Activated CD8-positive, alpha-beta T cell treated with anti-CD3 and anti-CD28 coated beads for 36 hours (primary cell): ENCODE results near the gene SPRY4. TPM values are rescaled to one million over a fixed set of nuclear protein-coding genes. Genes with fewer than 3 reads are reported as not detected.

Experiments
- ATAC-seq: fragments of 200-7000 bp; cut with Tn5 transposase; one replicate; pipeline ENCODE4 v1.10.0; 2021; ENCODE audit warnings: mild to moderate bottlenecking, moderate library complexity
- CTCF ChIA-PET: fragments of 350-600 bp; sonication (Branson Sonifier 250); formaldehyde crosslinking; loops from one replicate; lab custom pipeline; 2021; ENCODE audit warnings: antibody characterized with exemption; lab: Charles Lee
- POLR2A ChIA-PET: fragments of 350-600 bp; sonication (Branson Sonifier 250); formaldehyde crosslinking; loops from one replicate; lab custom pipeline; 2021; ENCODE audit warnings: antibody characterized with exemption; lab: Charles Lee
- DNase-seq: peaks from one replicate; pipeline ENCODE4 v3.0.0-alpha.2; 2020
- H3K27ac Mint-ChIP-seq: one replicate; pipeline ENCODE4 v1.8.0; 2021; ENCODE audit warnings: mild to moderate bottlenecking, mixed read lengths
- H3K27me3 Mint-ChIP-seq: one replicate; pipeline ENCODE4 v1.8.0; 2021; ENCODE audit warnings: mixed read lengths
- H3K36me3 Mint-ChIP-seq: one replicate; pipeline ENCODE4 v1.8.0; 2021; ENCODE audit warnings: low read depth, mixed read lengths
- H3K4me1 Mint-ChIP-seq: one replicate; pipeline ENCODE4 v1.8.0; 2021; ENCODE audit warnings: low read depth, mixed read lengths
- H3K4me3 Mint-ChIP-seq: one replicate; pipeline ENCODE4 v1.8.0; 2021; ENCODE audit warnings: mild to moderate bottlenecking, moderate library complexity, mixed read lengths
- H3K9me3 Mint-ChIP-seq: one replicate; pipeline ENCODE4 v1.8.0; 2021; ENCODE audit warnings: mixed read lengths
- intact Hi-C: fragments of 100-400 bp; cut with micrococcal nuclease; formaldehyde crosslinking; loops from one replicate; pipeline ENCODE4 v1.10.0; 2022
- total RNA-seq, 2 experiments: library from RNA; stranded (reverse); gene quantifications; one replicate each; pipeline ENCODE4 v1.2.3, GENCODE V29; 2021
- TF ChIP-seq, protein P1 (sequence below): fragments of 200-600 bp; IDR thresholded peaks from one replicate; pipeline ENCODE4 v1.8.0; 2022; ENCODE audit warnings: antibody characterized with exemption, mild to moderate bottlenecking

Gene SPRY4
- total RNA-seq, 2 experiments from 2014 or later, result 0.90 to 1.0 TPM

DNA sequence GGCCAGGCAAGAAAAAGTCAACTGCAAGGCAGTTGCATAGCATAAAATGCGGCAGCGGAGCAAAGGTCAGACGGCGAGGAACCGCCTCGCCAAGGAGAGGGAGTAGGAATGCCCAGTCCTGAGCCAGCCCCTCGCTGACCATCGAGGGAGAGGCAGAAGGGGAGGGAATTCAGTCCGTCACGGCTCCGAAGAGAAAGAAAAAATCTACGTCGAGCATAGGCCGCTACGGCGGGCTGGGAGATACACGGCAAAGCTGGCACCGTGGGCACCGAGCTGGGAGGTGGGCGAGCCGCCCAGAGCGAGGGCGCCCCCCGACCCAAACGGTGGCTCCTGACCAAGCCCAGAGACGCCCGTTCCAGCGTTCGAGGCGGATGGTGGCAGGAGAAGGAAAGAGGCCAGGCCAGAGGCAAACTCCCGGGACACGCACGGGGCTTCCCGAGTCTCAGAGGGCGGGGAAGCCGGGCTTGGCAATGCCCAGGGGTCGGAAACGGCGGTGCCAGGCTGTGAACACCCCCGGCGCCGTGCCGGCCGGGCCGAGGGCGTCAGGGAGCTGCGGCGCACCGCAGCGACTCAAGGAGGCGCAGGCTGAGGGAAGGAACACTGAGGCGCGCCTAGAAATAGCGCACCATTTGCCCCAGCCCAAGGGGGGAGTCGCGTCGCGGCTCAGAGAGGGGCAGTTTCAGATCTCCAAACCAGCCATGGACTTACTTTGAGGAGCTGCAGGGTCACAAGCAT is 518 bp downstream of the SPRY4 start:
- Mint-ChIP-seq H3K4me3 (peak overlapping the region; percentile 78), H3K4me1 (peaks cover 34% of the 10 kb centered on the region), H3K36me3 (no peaks in the 10 kb centered on the region), H3K9me3 (no peaks in the 10 kb centered on the region), H3K27me3 (peaks cover 64% of the 10 kb centered on the region), H3K27ac (no peak overlapping the region)
- ChIA-PET POLR2A (interaction anchor here (1.0 kb wide), 1 partner anchor 33 kb away, joined by 3 read pairs; no protein-coding TSS in a partner anchor), CTCF (interaction anchor here (0.8 to 2.5 kb wide), 8 partner anchors 9 to 182 kb away, joined by 3 to 11 read pairs (median 4); no protein-coding TSS in a partner anchor)
- TF ChIP-seq, protein P1, sequence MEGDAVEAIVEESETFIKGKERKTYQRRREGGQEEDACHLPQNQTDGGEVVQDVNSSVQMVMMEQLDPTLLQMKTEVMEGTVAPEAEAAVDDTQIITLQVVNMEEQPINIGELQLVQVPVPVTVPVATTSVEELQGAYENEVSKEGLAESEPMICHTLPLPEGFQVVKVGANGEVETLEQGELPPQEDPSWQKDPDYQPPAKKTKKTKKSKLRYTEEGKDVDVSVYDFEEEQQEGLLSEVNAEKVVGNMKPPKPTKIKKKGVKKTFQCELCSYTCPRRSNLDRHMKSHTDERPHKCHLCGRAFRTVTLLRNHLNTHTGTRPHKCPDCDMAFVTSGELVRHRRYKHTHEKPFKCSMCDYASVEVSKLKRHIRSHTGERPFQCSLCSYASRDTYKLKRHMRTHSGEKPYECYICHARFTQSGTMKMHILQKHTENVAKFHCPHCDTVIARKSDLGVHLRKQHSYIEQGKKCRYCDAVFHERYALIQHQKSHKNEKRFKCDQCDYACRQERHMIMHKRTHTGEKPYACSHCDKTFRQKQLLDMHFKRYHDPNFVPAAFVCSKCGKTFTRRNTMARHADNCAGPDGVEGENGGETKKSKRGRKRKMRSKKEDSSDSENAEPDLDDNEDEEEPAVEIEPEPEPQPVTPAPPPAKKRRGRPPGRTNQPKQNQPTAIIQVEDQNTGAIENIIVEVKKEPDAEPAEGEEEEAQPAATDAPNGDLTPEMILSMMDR, result peak; percentile 33
- intact Hi-C loops, result no loop called here
- DNase-seq (no peak), ATAC-seq (peak; percentile 59)

DNA sequence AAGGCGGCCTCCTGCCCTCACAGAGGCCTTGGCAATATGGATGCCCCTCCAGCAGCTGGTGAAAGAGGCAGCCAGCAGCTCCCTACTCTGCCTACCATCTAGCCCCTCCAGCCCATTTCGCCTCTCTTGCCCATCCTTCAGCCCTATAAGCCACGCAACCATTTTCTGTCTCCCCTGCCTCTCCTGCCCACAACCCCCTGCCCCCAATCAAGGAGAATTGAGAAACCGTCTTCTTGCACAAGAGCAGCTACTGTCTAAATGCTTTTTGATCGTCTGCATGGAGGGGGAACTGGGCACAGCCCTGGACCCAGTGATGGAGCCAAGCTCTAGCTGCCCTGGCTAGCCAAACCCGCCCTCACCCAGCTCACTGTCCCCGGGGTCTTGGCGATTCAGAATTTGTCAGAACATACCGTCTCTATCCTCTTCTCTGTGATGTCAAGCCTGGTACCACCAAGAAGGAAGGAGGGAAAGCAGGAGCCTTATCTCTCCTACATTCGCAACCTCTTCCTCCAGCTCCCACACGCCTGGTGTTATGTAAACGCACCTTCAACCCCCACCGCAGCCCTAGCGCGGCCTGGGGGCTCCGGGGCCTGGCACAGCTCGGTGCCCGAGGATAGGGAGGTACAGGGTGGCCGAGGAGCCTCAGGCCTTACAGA is 1.2 kb downstream of the SPRY4 start:
- intact Hi-C loops, result no loop called here
- Mint-ChIP-seq H3K9me3 (no peaks in the 10 kb centered on the region), H3K27me3 (peaks cover 59% of the 10 kb centered on the region), H3K36me3 (no peaks in the 10 kb centered on the region), H3K4me3 (peak overlapping the region; percentile 78), H3K27ac (no peak overlapping the region), H3K4me1 (peaks cover 39% of the 10 kb centered on the region)
- TF ChIP-seq, protein P1, result no peak
- CTCF ChIA-PET, result interaction anchor here (0.6 to 2.5 kb wide), 6 partner anchors 10 to 321 kb away, joined by 3 to 11 read pairs (median 3); no protein-coding TSS in a partner anchor
- DNase-seq (no peak), ATAC-seq (no peak)
- POLR2A ChIA-PET, result no interaction called here

DNA sequence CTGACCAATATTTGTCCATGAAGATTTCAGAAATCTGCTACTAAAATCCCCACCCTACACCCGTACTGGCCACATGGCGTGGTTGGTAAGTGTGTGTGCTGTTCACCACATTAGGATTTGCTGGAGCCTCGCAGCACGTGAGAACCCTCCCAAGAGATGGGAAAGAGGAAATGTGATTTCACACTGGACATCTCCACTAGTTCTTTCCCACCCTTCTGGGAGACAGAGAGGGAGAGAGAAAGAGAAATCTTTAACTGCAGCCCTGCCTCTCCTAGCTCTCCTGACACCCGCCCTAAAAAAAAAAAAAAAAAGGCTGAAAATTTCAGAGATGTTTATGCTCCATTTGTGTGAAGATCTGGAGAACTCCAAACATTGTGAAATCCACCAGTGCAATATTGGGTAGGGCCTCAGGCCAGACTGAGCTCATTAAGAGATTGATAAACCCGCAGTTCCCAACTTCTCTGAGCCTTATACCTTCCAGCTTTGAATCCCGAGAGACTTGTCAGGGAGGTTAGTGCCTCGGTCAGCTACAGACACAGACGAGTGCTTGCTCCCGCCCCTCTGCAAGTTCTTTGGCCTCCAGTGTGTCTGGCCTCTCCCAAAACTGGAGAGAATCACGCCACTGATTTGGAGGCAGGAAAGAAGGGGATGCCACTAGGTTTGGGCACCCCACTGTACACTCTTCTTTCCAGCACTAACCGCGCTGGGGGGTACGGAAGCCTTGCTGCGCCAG is 1.9 kb downstream of the SPRY4 start:
- Mint-ChIP-seq H3K4me1 (peaks cover 39% of the 10 kb centered on the region), H3K27ac (no peak overlapping the region), H3K36me3 (no peaks in the 10 kb centered on the region), H3K4me3 (no peak overlapping the region), H3K9me3 (no peaks in the 10 kb centered on the region), H3K27me3 (peaks cover 56% of the 10 kb centered on the region)
- CTCF ChIA-PET, result interaction anchor here (0.6 to 2.5 kb wide), 5 partner anchors 11 to 836 kb away, joined by 3 to 11 read pairs (median 3); no protein-coding TSS in a partner anchor
- TF ChIP-seq, protein P1, result no peak
- DNase-seq (no peak), ATAC-seq (no peak)
- POLR2A ChIA-PET, result no interaction called here
- intact Hi-C loops, result no loop called here

DNA sequence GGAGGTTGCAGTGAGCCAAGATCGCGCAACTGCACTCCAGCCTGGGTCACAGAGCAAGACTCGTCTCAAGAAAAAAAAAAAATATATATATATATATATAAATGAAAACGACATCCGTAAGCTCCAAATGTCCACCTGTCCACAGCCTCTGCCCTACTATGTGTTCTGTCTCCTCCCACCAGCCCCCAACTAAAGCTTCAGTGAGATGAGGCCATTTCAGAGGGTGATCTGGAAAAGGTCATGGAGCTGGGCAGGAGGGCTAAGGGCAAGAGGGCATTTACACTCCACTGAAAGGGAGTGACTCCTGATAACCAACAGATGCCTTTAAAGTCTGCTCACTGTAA is 2.4 kb downstream of the SPRY4 start:
- TF ChIP-seq, protein P1, result no peak
- no peak for DNase-seq
- no peaks in the 10 kb centered on the region for H3K9me3 Mint-ChIP-seq
- CTCF ChIA-PET, result interaction anchor here (0.6 to 2.5 kb wide), 3 partner anchors 11 to 837 kb away, joined by 3 to 11 read pairs (median 3); no protein-coding TSS in a partner anchor
- no peak for ATAC-seq
- intact Hi-C loops, result no loop called here
- H3K36me3 Mint-ChIP-seq, result no peaks in the 10 kb centered on the region
- peaks cover 52% of the 10 kb centered on the region for H3K27me3 Mint-ChIP-seq
- no peak overlapping the region for H3K27ac Mint-ChIP-seq
- POLR2A ChIA-PET, result interaction anchor here (0.8 kb wide), 1 partner anchor 10 kb away, joined by 3 read pairs; no protein-coding TSS in a partner anchor
- H3K4me3 Mint-ChIP-seq, result no peak overlapping the region
- peaks cover 39% of the 10 kb centered on the region for H3K4me1 Mint-ChIP-seq
